GM12878 (cell line): ENCODE results near the gene SPINK7. TPM values are rescaled to one million over a fixed set of nuclear protein-coding genes. Genes with fewer than 3 reads are reported as not detected.
A peak's percentile ranks its signal among the peaks of the same experiment; 100 is the strongest.

Experiments used
- ATAC-seq: fragments of 200-7000 bp; cut with Tn5 transposase; 3 replicates; pipeline ENCODE4 v1.9.1; 2020; ENCODE audit warnings: mild to moderate bottlenecking, moderate library complexity
- BruUV-seq: library from RNA; stranded (reverse); fragments of 400-500 nt; replicated peaks from 2 replicates; lab custom pipeline; 2021; lab: Mats Ljungman, UMichigan
- CTCF ChIA-PET: fragments of 300-600 bp; sonication (Branson Sonifier 250); formaldehyde crosslinking; extraction: SDS; loops from one replicate; lab custom pipeline; 2021; ENCODE audit warnings: inconsistent platforms; lab: Yijun Ruan, JAX
- POLR2A ChIA-PET: fragments of 350-600 bp; formaldehyde crosslinking; extraction: SDS; loops from one replicate; lab custom pipeline; 2021; ENCODE audit warnings: inconsistent platforms; lab: Charles Lee
- RAD21 ChIA-PET: fragments of 300-600 bp; sonication (Branson Sonifier 250); formaldehyde crosslinking; loops from one replicate; lab custom pipeline; 2023; ENCODE audit warnings: antibody characterized with exemption; ENCODE audit not compliant: unreplicated experiment; lab: Charles Lee
- SMC1A ChIA-PET: fragments of 300-600 bp; sonication (Branson Sonifier 250); formaldehyde crosslinking; loops from one replicate; lab custom pipeline; 2023; ENCODE audit not compliant: unreplicated experiment, uncharacterized antibody; lab: Charles Lee
- DNase-seq: peaks from one replicate; pipeline ENCODE4 v3.0.0-alpha.2; 2011; ENCODE audit warnings: low read depth, low spot score
- FAIRE-seq: peaks from 3 replicates; lab custom pipeline; 2011; peaks lifted over from hg19 to GRCh38; lab: Jason Lieb, UNC
- H2AFZ ChIP-seq: 2 replicates; pipeline ENCODE4 v1.6.0; 2011; ENCODE audit warnings: low read depth, low read length, control low read depth; ENCODE audit not compliant: control insufficient read depth
- H3K27ac ChIP-seq: 2 replicates; pipeline ENCODE4 v1.5.1; 2011; ENCODE audit warnings: control low read depth; ENCODE audit not compliant: control insufficient read depth, insufficient read depth
- H3K27me3 ChIP-seq, 2 experiments: replicated peaks in 1 of 2; 2 replicates each; pipeline versions ENCODE4 v1.6.0 to v1.6.1; 2011; ENCODE audit warnings: low read length in 1 of 2; ENCODE audit not compliant: control insufficient read depth in 2 of 2, insufficient read depth in 2 of 2
- H3K36me3 ChIP-seq, 2 experiments: 2 replicates each; pipeline ENCODE4 v1.5.1; 2011; ENCODE audit warnings: low read length in 1 of 2; ENCODE audit not compliant: control insufficient read depth in 2 of 2, insufficient read depth in 2 of 2
- H3K4me1 ChIP-seq: 2 replicates; pipeline ENCODE4 v1.6.1; 2011; ENCODE audit warnings: mild to moderate bottlenecking, low read length, moderate library complexity, mixed read lengths; ENCODE audit not compliant: control insufficient read depth, insufficient read depth
- H3K4me2 ChIP-seq: 2 replicates; pipeline ENCODE4 v1.6.0; 2011; ENCODE audit warnings: control low read depth; ENCODE audit not compliant: control insufficient read depth, insufficient read depth
- H3K4me3 ChIP-seq: fragments of 200-600 bp; sonication (generic); 2 replicates; pipeline ENCODE4 v1.5.1; 2016
- H3K79me2 ChIP-seq: 2 replicates; pipeline ENCODE4 v1.6.0; 2011; ENCODE audit warnings: low read length; ENCODE audit not compliant: control insufficient read depth, insufficient read depth
- H3K9ac ChIP-seq: 2 replicates; pipeline ENCODE4 v1.8.0; 2011; ENCODE audit warnings: low read length, control low read depth, mixed read lengths; ENCODE audit not compliant: control insufficient read depth, insufficient read depth
- H3K9me3 ChIP-seq: replicated peaks from 3 replicates; pipeline ENCODE4 v1.5.1; 2011; ENCODE audit warnings: mild to moderate bottlenecking, low read length; ENCODE audit not compliant: control insufficient read depth, insufficient read depth
- H4K20me1 ChIP-seq: 2 replicates; pipeline ENCODE4 v1.6.0; 2011; ENCODE audit not compliant: control insufficient read depth, insufficient read depth
- BACH1 ChIP-seq: fragments of 450-650 bp; IDR thresholded peaks from 2 replicates; pipeline ENCODE4 v1.6.1; 2017; ENCODE audit warnings: mild to moderate bottlenecking, borderline replicate concordance
- BMI1 ChIP-seq: fragments of 450-650 bp; IDR thresholded peaks from 2 replicates; pipeline ENCODE4 v1.6.1; 2016; ENCODE audit warnings: mild to moderate bottlenecking, moderate library complexity, borderline replicate concordance
- BRCA1 ChIP-seq: IDR thresholded peaks from 2 replicates; pipeline ENCODE4 v1.6.1; 2011; ENCODE audit warnings: low read depth, low read length, improper control_type of control experiment
- NR2F1 ChIP-seq: fragments of 450-650 bp; conservative IDR thresholded peaks from 2 replicates; pipeline ENCODE4 v1.6.1; 2017; ENCODE audit warnings: mild to moderate bottlenecking
- PAX8 ChIP-seq: fragments of 450-650 bp; IDR thresholded peaks from 2 replicates; pipeline ENCODE4 v1.6.1; 2017; ENCODE audit warnings: mild to moderate bottlenecking, moderate library complexity
- POU2F2 ChIP-seq: IDR thresholded peaks from 3 replicates; pipeline ENCODE4 v1.6.1; 2011; ENCODE audit warnings: low read depth, mild to moderate bottlenecking, low read length, borderline replicate concordance
- ZNF217 ChIP-seq: fragments of 450-650 bp; IDR thresholded peaks from 2 replicates; pipeline ENCODE4 v1.6.1; 2017; ENCODE audit warnings: antibody characterized with exemption, mild to moderate bottlenecking
- WGBS: methylation state at CpG from one replicate; pipeline ENCODE4 v1.1.6; 2016; ENCODE audit warnings: low lambda C conversion rate; ENCODE audit not compliant: insufficient replicate concordance, insufficient coverage; ENCODE audit errors: missing lambda C conversion rate; 5-methylcytosine and 5-hydroxymethylcytosine counted together
- in situ Hi-C: fragments of 300-500 bp; cut with MboI; formaldehyde crosslinking; loops from 9 replicates; pipeline ENCODE4 v1.14.3; 2018; ENCODE audit warnings: mixed read lengths
- intact Hi-C: fragments of 100-400 bp; cut with micrococcal nuclease; formaldehyde crosslinking; loops from one replicate; pipeline ENCODE4 v1.14.2; 2022; ENCODE audit not compliant: unreplicated experiment
- polyA plus RNA-seq, 11 experiments: library from polyadenylated mRNA; depleted of rRNA in 4 of 11; unstranded in 6 of 11; stranded (reverse) in 5 of 11; fragments of >200 nt; fragmentation: Nextera tagmentation in 4 of 11; fragmentation: Illumina TruSeq in 1 of 11; extraction: Ambion mirVana in 4 of 11; extraction: Trizol in 1 of 11; gene quantifications; 1 replicate in 1 of 11; 2 replicates in 10 of 11; pipeline versions ENCODE4 v1.2.1 to v1.2.3, GENCODE V29; 2011 to 2016; ENCODE audit warnings: inconsistent platforms in 2 of 11, missing spikeins in 2 of 11, low read depth in 1 of 11
- total RNA-seq, 4 experiments: library from RNA; depleted of rRNA in 3 of 4; stranded (reverse); fragments of >200 nt in 3 of 4; fragmentation: Illumina TruSeq in 1 of 4; extraction: Trizol in 1 of 4; gene quantifications; 2 replicates each; pipeline versions ENCODE4 v1.2.1 to v1.2.3, GENCODE V29; 2013 to 2021

Gene SPINK7
- total and polyA plus RNA-seq, 10 of the 15 experiments (the other 5 are each of a cell fraction or from before 2014, with no cell fraction given): not detected

DNA sequence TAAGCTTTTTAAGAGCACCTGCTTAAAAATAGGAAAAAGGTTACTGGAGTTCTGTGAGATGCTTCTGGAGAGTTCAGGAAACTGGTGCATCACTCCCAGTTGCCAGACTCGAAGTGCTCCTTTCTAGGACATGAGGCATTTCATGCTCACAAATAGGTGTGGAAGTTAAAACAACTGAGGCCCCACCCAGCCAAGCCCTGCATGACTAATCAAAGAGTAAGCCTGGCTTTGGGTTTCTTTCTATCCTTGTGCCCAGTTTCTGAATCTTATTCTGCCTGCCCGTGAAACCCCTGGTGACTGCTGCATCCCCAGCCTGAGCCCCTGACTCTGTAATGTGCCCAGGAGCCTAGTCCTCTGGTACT is 30.8 kb downstream of the SPINK7 start (continued):
- TF ChIP-seq PAX8 (no peak), BACH1 (no peak), ZNF217 (no peak)

DNA sequence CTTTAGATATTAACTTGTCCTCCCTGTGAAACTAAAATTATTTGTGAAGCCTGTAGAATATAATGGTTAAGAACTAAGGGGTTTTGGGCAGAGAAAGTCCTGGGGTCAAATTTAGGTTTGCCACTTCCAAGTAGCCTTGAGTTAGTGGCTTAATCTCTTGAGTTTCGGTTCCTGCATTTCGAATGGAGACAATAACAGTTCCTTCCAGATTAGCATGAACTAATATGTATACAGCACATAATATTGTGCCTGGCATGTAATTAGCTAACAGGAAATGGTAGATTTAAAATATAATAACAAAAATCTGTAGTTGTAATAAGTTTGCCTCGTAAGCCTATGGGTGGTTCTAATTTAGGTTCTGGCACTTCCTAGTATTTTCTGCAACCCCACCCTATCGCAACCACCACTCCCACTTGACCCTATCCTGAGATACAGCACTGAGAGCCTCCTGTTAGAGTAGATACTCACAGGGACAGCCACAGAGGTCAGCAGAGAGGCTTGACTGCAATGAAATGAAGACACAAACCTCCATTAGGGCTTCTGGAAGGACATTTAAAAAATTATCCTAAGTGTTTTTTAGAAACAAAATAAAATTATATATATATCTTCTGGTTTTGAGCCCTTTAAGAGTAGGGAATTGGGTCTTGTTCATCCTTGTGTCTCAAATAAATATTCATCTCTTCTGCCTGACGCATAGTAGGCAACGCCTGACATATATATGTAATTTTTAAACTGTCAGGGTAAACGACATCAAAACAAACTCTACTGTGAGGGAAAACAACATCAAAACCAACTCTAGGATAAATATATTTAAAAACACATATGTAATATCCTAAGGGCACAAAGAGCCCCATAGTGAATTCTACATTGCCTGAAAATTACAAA is 31.6 kb downstream of the SPINK7 start:
- H3K9ac ChIP-seq: no peak overlapping the region
- no peaks in the 10 kb centered on the region for H3K9me3 ChIP-seq
- no peak overlapping the region for H3K27ac ChIP-seq
- FAIRE-seq (no peak), DNase-seq (no peak), ATAC-seq (0 out of 3 replicates have a peak, but pooled peaks have one; percentile 21)
- in situ Hi-C loops (no loop called here), intact Hi-C loops (no loop called here)
- CTCF ChIA-PET: no interaction called here
- WGBS: 49% methylated on average over 7 of the region's 7 CpGs
- no TSS peak for BruUV-seq
- POLR2A ChIA-PET: no interaction called here
- no peaks in the 10 kb centered on the region for H3K36me3 ChIP-seq
- H4K20me1 ChIP-seq: no peaks in the 10 kb centered on the region
- no peak overlapping the region for H3K4me3 ChIP-seq
- TF ChIP-seq NR2F1 (0 out of 2 replicates have a peak, but pooled peaks have one; percentile 26), POU2F2 (no peak), BRCA1 (no peak), BMI1 (no peak)
- no peaks in the 10 kb centered on the region for H3K27me3 ChIP-seq
- RAD21 ChIA-PET: no interaction called here
- SMC1A ChIA-PET: no interaction called here
- H3K4me2 ChIP-seq: no peak overlapping the region
- H3K4me1 ChIP-seq: no peaks in the 10 kb centered on the region
- H2AFZ ChIP-seq: no peak overlapping the region
- H3K79me2 ChIP-seq: no peaks in the 10 kb centered on the region
